SK-N-SH treated with all-trans-retinoic acid at 6 μM for 48 hours (cell line): ENCODE measurements around the gene PSMD2.

ENCODE experiments used
- ATAC-seq: fragments of 200-7000 bp; cut with Tn5 transposase; 3 replicates; pipeline ENCODE4 v1.9.1; 2020; ENCODE audit warnings: mild to moderate bottlenecking, moderate library complexity
- ARNTL ChIP-seq: fragments of 450-650 bp; formaldehyde crosslinking; IDR thresholded peaks from 2 replicates; pipeline ENCODE4 v1.5.0; 2020; ENCODE audit warnings: low read depth, mild to moderate bottlenecking, moderate library complexity, borderline replicate concordance
- BACH2 ChIP-seq: fragments of 250-450 bp; sonication (Bioruptor Pico); IDR thresholded peaks from 2 replicates; pipeline ENCODE4 v1.9.0; 2021; ENCODE audit warnings: mild to moderate bottlenecking, borderline replicate concordance
- CSDC2 ChIP-seq: fragments of 250-450 bp; sonication (Bioruptor Pico); IDR thresholded peaks from 2 replicates; pipeline ENCODE4 v1.5.0; 2020; ENCODE audit warnings: mild to moderate bottlenecking, moderate library complexity
- CSRNP3 ChIP-seq: fragments of 250-450 bp; sonication (Bioruptor Pico); IDR thresholded peaks from 2 replicates; pipeline ENCODE4 v1.5.1; 2021; ENCODE audit warnings: mild to moderate bottlenecking, moderate library complexity
- ESRRG ChIP-seq: fragments of 250-450 bp; sonication (Bioruptor Pico); IDR thresholded peaks from 2 replicates; pipeline ENCODE4 v1.6.1; 2021; ENCODE audit warnings: mild to moderate bottlenecking
- GLIS3 ChIP-seq: fragments of 250-450 bp; sonication (Bioruptor Pico); IDR thresholded peaks from 2 replicates; pipeline ENCODE4 v1.5.0; 2020; ENCODE audit warnings: mild to moderate bottlenecking, moderate library complexity
- ISL1 ChIP-seq: fragments of 250-450 bp; sonication (Bioruptor Pico); IDR thresholded peaks from 2 replicates; pipeline ENCODE4 v2.1.2; 2022; ENCODE audit warnings: mild to moderate bottlenecking, moderate library complexity
- PATZ1 ChIP-seq: fragments of 250-450 bp; sonication (Bioruptor Pico); IDR thresholded peaks from 2 replicates; pipeline ENCODE4 v1.8.0; 2020; ENCODE audit warnings: mild to moderate bottlenecking, moderate library complexity, borderline replicate concordance
- PPARA ChIP-seq: fragments of 250-450 bp; sonication (Bioruptor Pico); IDR thresholded peaks from 2 replicates; pipeline ENCODE4 v1.5.0; 2020; ENCODE audit warnings: mild to moderate bottlenecking, borderline replicate concordance
- RARB ChIP-seq: fragments of 250-450 bp; sonication (Bioruptor Pico); IDR thresholded peaks from 2 replicates; pipeline ENCODE4 v1.8.0; 2021; ENCODE audit warnings: mild to moderate bottlenecking, moderate library complexity
- SNAI2 ChIP-seq: fragments of 250-450 bp; sonication (Bioruptor Pico); IDR thresholded peaks from 2 replicates; pipeline ENCODE4 v1.5.0; 2020; ENCODE audit warnings: mild to moderate bottlenecking, moderate library complexity
- TCF4 ChIP-seq: fragments of 250-450 bp; sonication (Bioruptor Pico); IDR thresholded peaks from 2 replicates; pipeline ENCODE4 v1.8.0; 2021; ENCODE audit warnings: mild to moderate bottlenecking, moderate library complexity, borderline replicate concordance
- TOX ChIP-seq: fragments of 250-450 bp; sonication (Bioruptor Pico); IDR thresholded peaks from 2 replicates; pipeline ENCODE4 v1.8.0; 2021; ENCODE audit warnings: mild to moderate bottlenecking, moderate library complexity, borderline replicate concordance
- TSHZ2 ChIP-seq: fragments of 250-450 bp; sonication (Bioruptor Pico); IDR thresholded peaks from 2 replicates; pipeline ENCODE4 v1.5.0; 2020; ENCODE audit warnings: mild to moderate bottlenecking, moderate library complexity
- ZC3H10 ChIP-seq: fragments of 250-450 bp; sonication (Bioruptor Pico); IDR thresholded peaks from 2 replicates; pipeline ENCODE4 v1.5.1; 2021; ENCODE audit warnings: mild to moderate bottlenecking, moderate library complexity
- ZFP3 ChIP-seq: fragments of 250-450 bp; sonication (Bioruptor Pico); IDR thresholded peaks from 2 replicates; pipeline ENCODE4 v1.5.0; 2020; ENCODE audit warnings: mild to moderate bottlenecking, moderate library complexity
- ZFP30 ChIP-seq: fragments of 450-650 bp; formaldehyde crosslinking; IDR thresholded peaks from 2 replicates; pipeline ENCODE4 v1.5.0; 2022; ENCODE audit warnings: mild to moderate bottlenecking, moderate library complexity
- ZNF565 ChIP-seq: fragments of 450-650 bp; formaldehyde crosslinking; conservative IDR thresholded peaks from 2 replicates; pipeline ENCODE4 v1.5.0; 2020; ENCODE audit warnings: low read depth, mild to moderate bottlenecking, moderate library complexity
- ZNF70 ChIP-seq: fragments of 450-650 bp; formaldehyde crosslinking; IDR thresholded peaks from 2 replicates; pipeline ENCODE4 v1.5.0; 2020; ENCODE audit warnings: mild to moderate bottlenecking, moderate library complexity
- ZNF8 ChIP-seq: fragments of 450-650 bp; formaldehyde crosslinking; IDR thresholded peaks from 2 replicates; pipeline ENCODE4 v1.5.0; 2020; ENCODE audit warnings: mild to moderate bottlenecking, moderate library complexity

The PSMD2 gene

GRCh38 chr3:184336547-184337398 lies 37.7 kb downstream of the PSMD2 start:
- TF ChIP-seq PPARA (CRISPR knock-in tag): no peak
- TF ChIP-seq BACH2 (CRISPR knock-in tag): no peak
- no peak for TF ChIP-seq CSRNP3 (CRISPR knock-in tag)
- TF ChIP-seq ARNTL (CRISPR knock-in tag): no peak
- no peak for TF ChIP-seq ISL1 (CRISPR knock-in tag)
- TF ChIP-seq TCF4 (CRISPR knock-in tag): no peak
- no peak for TF ChIP-seq ZFP3 (CRISPR knock-in tag)
- TF ChIP-seq CSDC2: no peak
- TF ChIP-seq PATZ1: no peak
- TF ChIP-seq RARB (CRISPR knock-in tag): no peak
- TF ChIP-seq ZNF70 (CRISPR knock-in tag): no peak
- TF ChIP-seq ZFP30 (CRISPR knock-in tag): no peak
- TF ChIP-seq ZC3H10 (CRISPR knock-in tag): no peak
- no peak for TF ChIP-seq GLIS3 (CRISPR knock-in tag)
- no peak for TF ChIP-seq ESRRG (CRISPR knock-in tag)
- TF ChIP-seq ZNF8 (CRISPR knock-in tag): no peak
- peak; percentile 47 for ATAC-seq

GRCh38 chr3:184337399-184337714 lies 38.3 kb downstream of the PSMD2 start, which contains the start of gene FAM131A:
Gene FAM131A, plus strand, starts transcription at chr3:184337600. Its CDS starts 31 bp downstream, at chr3:184337631.
- peak; percentile 0; the same call in 1 of the 3 replicates for ATAC-seq
- no peak for TF ChIP-seq RARB (CRISPR knock-in tag)
- TF ChIP-seq TCF4 (CRISPR knock-in tag): no peak
- no peak for TF ChIP-seq ZNF70 (CRISPR knock-in tag)
- TF ChIP-seq ZNF8 (CRISPR knock-in tag): no peak
- TF ChIP-seq ZNF565 (CRISPR knock-in tag): no peak
- no peak for TF ChIP-seq TOX (CRISPR knock-in tag)
- TF ChIP-seq SNAI2 (CRISPR knock-in tag): no peak

- TF ChIP-seq ZNF565 (CRISPR knock-in tag) (no peak), ZNF70 (CRISPR knock-in tag) (no peak), TSHZ2 (CRISPR knock-in tag) (no peak), TOX (CRISPR knock-in tag) (no peak), PPARA (CRISPR knock-in tag) (no peak)
- no peak for ATAC-seq
These were observed 38.9 kb downstream of the PSMD2 start for GRCh38 chr3:184337981-184338380.

- no peak for TF ChIP-seq ZNF70 (CRISPR knock-in tag)
- peak; percentile 55; the same call in 1 of the 2 replicates for TF ChIP-seq PATZ1
- ATAC-seq: peak; percentile 35
These were observed 39.5 kb downstream of the PSMD2 start for GRCh38 chr3:184338511-184338945.
